Measurements from ENCODE around the gene CRMP1. TPM values are rescaled to one million over a fixed set of nuclear protein-coding genes. Genes with fewer than 3 reads are reported as not detected.

The CRMP1 gene
- total and polyA plus RNA-seq, 2 of the 8 experiments (the other 6 are each of a cell fraction or from before 2014, with no cell fraction given): 120 to 131 TPM

GRCh38 chr4:5828005-5828391, 64.9 kb downstream of the CRMP1 start:
- Histone ChIP-seq H4K8ac (ENCODE audit: extremely low read depth, insufficient read depth, low read length) (no peak overlapping the region), H2AK5ac (ENCODE audit: low read depth, low read length) (no peak overlapping the region), H3K27me3 (replicated peaks in 1 of 4; ENCODE audit: control insufficient read depth in 3 of 4, extremely low read depth in 1 of 4, insufficient read depth in 3 of 4, low read length in 3 of 4) (no peaks in the 10 kb centered on the region; a peak in 1 of 7 replicates), H2BK20ac (ENCODE audit: low read length) (no peak overlapping the region), H3K9me3 (ENCODE audit: insufficient read depth in 2 of 2, low read depth in 1 of 2, low read length in 1 of 2) (no peaks in the 10 kb centered on the region), H4K91ac (replicated peaks; ENCODE audit: insufficient read length, low read length) (no peak overlapping the region), H3K36me3 (ENCODE audit: control insufficient read depth in 2 of 4, insufficient read depth in 4 of 4, low read length in 3 of 4) (peaks cover 6 to 52% (median 27%) of the 10 kb centered on the region in 4 experiments; a peak in 7 of 8 replicates), H3K23ac (ENCODE audit: insufficient read length) (no peak overlapping the region), H2BK15ac (ENCODE audit: low read length) (no peak overlapping the region), H3K79me1 (ENCODE audit: low read depth, low read length) (peaks cover 2% of the 10 kb centered on the region), H2BK12ac (ENCODE audit: low read depth, low read length) (no peak overlapping the region), H3K23me2 (ENCODE audit: low read depth, low read length) (no peaks in the 10 kb centered on the region), H3K27ac (ENCODE audit: low read depth, low read length) (no peak overlapping the region), H2AFZ (ENCODE audit: low read length) (no peak overlapping the region), H3K4me2 (ENCODE audit: insufficient read depth in 1 of 2, low read depth in 2 of 2, low read length in 2 of 2) (no peak overlapping the region), H3K4ac (replicated peaks; ENCODE audit: insufficient read length, low read depth, low read length) (no peak overlapping the region), H3K14ac (ENCODE audit: insufficient read length) (no peak overlapping the region), H2BK120ac (replicated peaks; ENCODE audit: low read depth, low read length) (no peak overlapping the region), H3K18ac (ENCODE audit: extremely low read depth, low read length) (no peak overlapping the region), H3K4me1 (replicated peaks in 1 of 4; ENCODE audit: control insufficient read depth in 3 of 4, insufficient read depth in 4 of 4, low read length in 3 of 4) (no peaks in the 10 kb centered on the region), H4K5ac (ENCODE audit: insufficient read length, low read depth, low read length) (no peak overlapping the region), H3K56ac (replicated peaks; ENCODE audit: insufficient read length, low read depth, low read length) (no peak overlapping the region), H3K79me2 (ENCODE audit: control insufficient read depth in 1 of 2, insufficient read depth in 2 of 2, low read length in 2 of 2) (no peaks in the 10 kb centered on the region), H4K20me1 (replicated peaks in 1 of 2; ENCODE audit: control insufficient read depth in 1 of 2, insufficient read depth in 2 of 2, low read length in 2 of 2) (peaks cover 3 to 27% of the 10 kb centered on the region in 2 experiments), H3K9ac (replicated peaks in 1 of 4; ENCODE audit: extremely low read depth in 1 of 4, low read depth in 3 of 4, low read length in 3 of 4) (no peak overlapping the region), H3K4me3 (ENCODE audit: extremely low read depth in 1 of 4, insufficient read depth in 2 of 4, low read depth in 3 of 4, low read length in 4 of 4) (no peak overlapping the region), H2BK5ac (ENCODE audit: low read depth, low read length) (no peak overlapping the region)
- ChIA-PET CTCF (ENCODE audit: partially characterized antibody) (interaction anchor here (1.1 to 3.0 kb wide), 6 partner anchors 10 to 171 kb away, joined by 4 to 7 read pairs (median 6); no protein-coding TSS in a partner anchor), POLR2A (ENCODE audit: partially characterized antibody) (interaction anchor here (0.6 to 1.5 kb wide), 2 partner anchors 135 to 272 kb away, joined by 3 read pairs; no protein-coding TSS in a partner anchor)
- no peak for FAIRE-seq
- 89% methylated on average over 10 of the region's 11 CpGs; no CpG with 5 or more reads in 1 of the 2 experiments for WGBS, 2 experiments (ENCODE audit: extremely low coverage in 1 of 2, insufficient coverage in 1 of 2, insufficient read length in 1 of 2, insufficient replicate concordance in 2 of 2, low coverage in 1 of 2, low lambda C conversion rate in 2 of 2, missing lambda C conversion rate in 1 of 2)
- DNase-seq (ENCODE audit: low read depth in 1 of 2, low spot score in 2 of 2): no peak
- TF ChIP-seq KDM5A (IDR thresholded peaks at IDR 0.05; ENCODE audit: low read length): no peak
- TF ChIP-seq RNF2 (IDR thresholded peaks at IDR 0.05; ENCODE audit: borderline replicate concordance, low read depth, low read length, missing control alignments, poor library complexity, severe bottlenecking): no peak
- TF ChIP-seq ATF2 (IDR thresholded peaks at IDR 0.05; ENCODE audit: low read length): no peak
- no peak for TF ChIP-seq TAF1 (IDR thresholded peaks at IDR 0.05; ENCODE audit: low read depth, low read length)
- no peak for TF ChIP-seq BCL11A (IDR thresholded peaks at IDR 0.05; ENCODE audit: low read depth in 2 of 2, low read length in 2 of 2)
- TF ChIP-seq CHD1 (IDR thresholded peaks at IDR 0.05; ENCODE audit: low read depth, low read length): no peak
- no peak for TF ChIP-seq FOSL1 (IDR thresholded peaks at IDR 0.05; ENCODE audit: insufficient read depth, low read depth, low read length)
- no peak for TF ChIP-seq EZH2 (IDR thresholded peaks at IDR 0.05; ENCODE audit: low read depth, low read length, severe bottlenecking)
- TF ChIP-seq EP300 (IDR thresholded peaks at IDR 0.05; ENCODE audit: borderline replicate concordance in 1 of 2, low read depth in 2 of 2, low read length in 2 of 2): no peak
- TF ChIP-seq POU5F1 (IDR thresholded peaks at IDR 0.05; ENCODE audit: low read depth, low read length): no peak
- no peak for TF ChIP-seq BRCA1 (IDR thresholded peaks at IDR 0.05; ENCODE audit: low read depth, low read length)

All from H1 (cell line).